GM23338 (cell line): ENCODE data around the gene TENM4. TPM values are rescaled to one million over a fixed set of nuclear protein-coding genes. Genes with fewer than 3 reads are reported as not detected.

Experiments used
- ATAC-seq: fragments of 200-7000 bp; cut with Tn5 transposase; 3 replicates; pipeline ENCODE4 v1.9.1; 2020
- DNase-seq: peaks from one replicate; pipeline ENCODE4 v3.0.0-alpha.2; 2015; ENCODE audit warnings: low spot score
- H2AFZ ChIP-seq: fragments of 200-600 bp; sonication (generic); 2 replicates; pipeline ENCODE4 v1.8.0; 2016; ENCODE audit warnings: antibody characterized with exemption, mild to moderate bottlenecking, moderate library complexity
- H3F3A ChIP-seq: fragments of 200-600 bp; sonication (generic); replicated peaks from 2 replicates; pipeline ENCODE4 v1.8.0; 2017; ENCODE audit warnings: antibody characterized with exemption, mixed run types, low read depth
- H3K27ac ChIP-seq: fragments of 200-600 bp; sonication (generic); 2 replicates; pipeline ENCODE4 v1.6.1; 2016; ENCODE audit warnings: low read depth
- H3K27me3 ChIP-seq: fragments of 200-600 bp; sonication (generic); 2 replicates; pipeline ENCODE4 v1.8.0; 2016; ENCODE audit warnings: mild to moderate bottlenecking, mixed run types, moderate library complexity; ENCODE audit not compliant: insufficient read depth
- H3K36me3 ChIP-seq: fragments of 200-600 bp; sonication (generic); 2 replicates; pipeline ENCODE4 v1.8.0; 2016; ENCODE audit warnings: mild to moderate bottlenecking; ENCODE audit not compliant: insufficient read depth
- H3K4me1 ChIP-seq: fragments of 200-600 bp; sonication (generic); 2 replicates; pipeline ENCODE4 v1.8.0; 2016; ENCODE audit warnings: mild to moderate bottlenecking, moderate library complexity; ENCODE audit not compliant: insufficient read depth
- H3K4me2 ChIP-seq: fragments of 200-600 bp; sonication (generic); 2 replicates; pipeline ENCODE4 v1.7.1; 2017; ENCODE audit warnings: mixed run types
- H3K4me3 ChIP-seq: fragments of 200-600 bp; sonication (generic); 2 replicates; pipeline ENCODE4 v1.6.1; 2016; ENCODE audit warnings: mixed run types
- H3K79me2 ChIP-seq: fragments of 200-600 bp; sonication (generic); replicated peaks from 2 replicates; pipeline ENCODE4 v1.8.0; 2017; ENCODE audit warnings: mild to moderate bottlenecking; ENCODE audit not compliant: insufficient read depth
- H3K9me2 ChIP-seq: fragments of 200-600 bp; sonication (generic); 2 replicates; pipeline ENCODE4 v1.8.0; 2017; ENCODE audit not compliant: insufficient read depth
- H4K20me1 ChIP-seq: fragments of 200-600 bp; sonication (generic); replicated peaks from 2 replicates; pipeline ENCODE4 v1.8.0; 2017; ENCODE audit warnings: mild to moderate bottlenecking; ENCODE audit not compliant: insufficient read depth
- H3K27ac Mint-ChIP-seq: 2 replicates; pipeline ENCODE4 v1.8.0; 2020; ENCODE audit warnings: inconsistent platforms, mild to moderate bottlenecking, moderate library complexity, mixed read lengths
- H3K27me3 Mint-ChIP-seq: 3 replicates; pipeline ENCODE4 v1.8.0; 2022; ENCODE audit warnings: low read depth, mild to moderate bottlenecking, moderate library complexity, mixed read lengths, inconsistent platforms; ENCODE audit not compliant: insufficient read depth, poor library complexity
- H3K36me3 Mint-ChIP-seq: 3 replicates; pipeline ENCODE4 v1.8.0; 2021; ENCODE audit warnings: low read depth, mild to moderate bottlenecking, inconsistent platforms, moderate library complexity, mixed read lengths
- H3K4me1 Mint-ChIP-seq: 3 replicates; pipeline ENCODE4 v1.8.0; 2020; ENCODE audit warnings: mild to moderate bottlenecking, inconsistent platforms, mixed read lengths
- H3K4me3 Mint-ChIP-seq: 3 replicates; pipeline ENCODE4 v1.8.0; 2021; ENCODE audit warnings: moderate library complexity, mild to moderate bottlenecking, inconsistent platforms, mixed read lengths
- H3K9me3 Mint-ChIP-seq: 3 replicates; pipeline ENCODE4 v1.8.0; 2020; ENCODE audit warnings: moderate library complexity, mild to moderate bottlenecking, inconsistent platforms, mixed read lengths
- CREB1 ChIP-seq: fragments of 250-450 bp; sonication (Bioruptor Pico); IDR thresholded peaks from 2 replicates; pipeline ENCODE4 v1.5.0; 2020; ENCODE audit warnings: low read depth, mild to moderate bottlenecking, moderate library complexity
- CTCF ChIP-seq, 2 experiments: fragments of 200-600 bp in 1 of 2; sonication (generic) in 1 of 2; conservative IDR thresholded peaks; 2 replicates each; pipeline versions ENCODE4 v1.5.1 to v1.6.1; 2016 to 2017; ENCODE audit warnings: antibody characterized with exemption in 2 of 2, low read depth in 2 of 2, mild to moderate bottlenecking in 2 of 2, moderate library complexity in 1 of 2
- EZH2 ChIP-seq: fragments of 200-600 bp; sonication (generic); IDR thresholded peaks from one replicate; pipeline ENCODE4 v1.8.0; 2017; ENCODE audit warnings: antibody characterized with exemption, mild to moderate bottlenecking, low read depth; ENCODE audit not compliant: unreplicated experiment
- EZH2phosphoT487 ChIP-seq: fragments of 200-600 bp; sonication (generic); IDR thresholded peaks from one replicate; pipeline ENCODE4 v1.8.1; 2018; ENCODE audit warnings: antibody characterized with exemption; ENCODE audit not compliant: unreplicated experiment
- NANOG ChIP-seq: IDR thresholded peaks from 2 replicates; pipeline ENCODE4 v1.6.1; 2016; ENCODE audit warnings: antibody characterized with exemption, borderline replicate concordance
- POLR2AphosphoS5 ChIP-seq: IDR thresholded peaks from 2 replicates; pipeline ENCODE4 v1.6.1; 2016; ENCODE audit warnings: antibody characterized with exemption, low read depth
- REST ChIP-seq: IDR thresholded peaks from one replicate; pipeline ENCODE4 v1.6.1; 2018; ENCODE audit warnings: antibody characterized with exemption; ENCODE audit not compliant: unreplicated experiment
- STAT1 ChIP-seq: IDR thresholded peaks from one replicate; pipeline ENCODE4 v1.6.1; 2016; ENCODE audit warnings: antibody characterized with exemption; ENCODE audit not compliant: unreplicated experiment
- ZNF114 ChIP-seq: fragments of 250-450 bp; sonication (Bioruptor Pico); IDR thresholded peaks from 2 replicates; pipeline ENCODE4 v1.5.0; 2020; ENCODE audit warnings: mild to moderate bottlenecking, moderate library complexity
- ZNF331 ChIP-seq: fragments of 250-450 bp; sonication (Bioruptor Pico); IDR thresholded peaks from 2 replicates; pipeline ENCODE4 v1.5.0; 2020; ENCODE audit warnings: low read depth, mild to moderate bottlenecking, moderate library complexity
- ZNF462 ChIP-seq: fragments of 250-450 bp; sonication (Bioruptor Pico); IDR thresholded peaks from 2 replicates; pipeline ENCODE4 v1.5.0; 2020; ENCODE audit warnings: mild to moderate bottlenecking, moderate library complexity
- polyA plus RNA-seq: library from polyadenylated mRNA; unstranded; fragments of >200 nt; fragmentation: Nextera tagmentation; extraction: Ambion mirVana; gene quantifications from 2 replicates; pipeline ENCODE4 v1.2.1, GENCODE V29; 2016
- total RNA-seq: library from RNA; depleted of rRNA; stranded (reverse); fragments of >200 nt; shearing (Covaris generic); gene quantifications from 2 replicates; pipeline ENCODE4 v1.2.3, GENCODE V29; 2014

Gene TENM4
- total and polyA plus RNA-seq, 2 experiments from 2014 or later: 7.3 TPM

GRCh38 chr11:78733031-78733430 is 707.8 kb downstream of the TENM4 start (continued):
- TF ChIP-seq ZNF462 (no peak), CTCF (conservative IDR thresholded peaks at IDR 0.05; ENCODE audit: low read depth in 2 of 2) (no peak), ZNF331 (CRISPR knock-in tag) (no peak), STAT1 (no peak)

- H3K4me3 Mint-ChIP-seq: no peak overlapping the region
- Histone ChIP-seq H3K9me2 (no peaks in the 10 kb centered on the region), H3K36me3 (no peaks in the 10 kb centered on the region), H3K79me2 (no peaks in the 10 kb centered on the region), H3F3A (no peaks in the 10 kb centered on the region), H3K4me1 (no peaks in the 10 kb centered on the region), H2AFZ (no peak overlapping the region), H4K20me1 (no peaks in the 10 kb centered on the region), H3K27ac (no peak overlapping the region), H3K4me2 (no peak overlapping the region), H3K4me3 (no peak overlapping the region), H3K27me3 (no peaks in the 10 kb centered on the region)
- H3K36me3 Mint-ChIP-seq: no peaks in the 10 kb centered on the region
- H3K4me1 Mint-ChIP-seq: peaks cover 2% of the 10 kb centered on the region; the same call in 2 of the 3 replicates
- H3K27ac Mint-ChIP-seq: no peak overlapping the region
- H3K27me3 Mint-ChIP-seq: peaks cover 6% of the 10 kb centered on the region
- DNase-seq: peak; percentile 11
- no peaks in the 10 kb centered on the region for H3K9me3 Mint-ChIP-seq
- no peak for ATAC-seq
- TF ChIP-seq CREB1 (no peak), STAT1 (no peak), ZNF114 (CRISPR knock-in tag) (no peak), NANOG (no peak), ZNF331 (CRISPR knock-in tag) (no peak), EZH2 (no peak), CTCF (conservative IDR thresholded peaks at IDR 0.05; ENCODE audit: low read depth in 2 of 2) (no peak), POLR2AphosphoS5 (no peak), EZH2phosphoT487 (no peak), REST (no peak)
Observed at GRCh38 chr11:78732246-78732645, 708.6 kb downstream of the TENM4 start.
